LoVo (cell line): Measurements from ENCODE around the gene FRYL.
"Not testable (repeated sequence)": the region's sequence is repeated elsewhere in the genome, so short reads cannot be mapped to it uniquely, and the experiment has no call there.

Source experiments
- DNase-seq: peaks from one replicate; pipeline ENCODE4 v3.0.0-alpha.2; 2016; ENCODE audit warnings: low spot score

Gene FRYL

DNA sequence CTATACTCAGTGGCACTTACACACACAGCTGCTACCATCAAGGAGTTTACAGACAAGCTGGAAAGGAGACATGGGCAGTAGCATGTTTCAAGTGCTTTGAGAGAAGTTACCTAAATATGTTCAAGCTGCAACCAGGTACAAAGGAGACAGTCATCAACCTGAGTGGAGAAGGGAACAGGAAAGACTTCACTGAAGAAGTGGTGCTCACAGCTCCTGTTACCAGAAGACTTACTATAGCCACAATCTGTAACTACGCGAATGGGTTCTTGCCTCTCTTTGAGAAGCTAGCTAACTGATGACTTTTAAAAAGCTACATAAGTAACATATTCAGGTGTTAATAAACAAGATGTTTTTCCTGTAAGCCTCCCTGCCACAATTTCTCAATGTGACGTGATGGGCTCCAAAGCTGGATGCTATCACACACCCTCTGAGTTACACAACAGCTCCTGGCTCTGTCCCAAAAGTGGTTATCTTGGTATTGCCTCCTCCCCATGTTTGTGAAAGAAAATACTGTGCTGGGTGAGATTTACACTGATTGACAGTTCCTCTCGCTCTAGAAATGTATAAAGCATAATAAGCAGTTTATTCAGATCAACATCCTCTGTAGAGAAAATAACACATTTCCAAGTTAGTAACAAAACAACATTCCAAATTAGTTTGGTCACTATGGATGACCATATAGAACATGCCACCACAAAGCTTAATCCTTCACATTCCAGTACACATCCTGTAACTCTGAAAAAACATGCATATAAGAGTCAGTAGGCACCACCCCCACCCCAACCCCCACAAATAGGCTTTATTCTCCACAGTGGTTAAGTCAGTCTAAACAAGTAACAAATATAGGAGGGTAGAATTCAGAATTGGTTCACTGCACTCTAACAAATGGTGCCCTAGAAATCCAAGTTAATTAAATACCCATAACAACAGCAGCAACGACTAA, 81.8 kb downstream of the FRYL start:
- peak; percentile 78 for DNase-seq

DNA sequence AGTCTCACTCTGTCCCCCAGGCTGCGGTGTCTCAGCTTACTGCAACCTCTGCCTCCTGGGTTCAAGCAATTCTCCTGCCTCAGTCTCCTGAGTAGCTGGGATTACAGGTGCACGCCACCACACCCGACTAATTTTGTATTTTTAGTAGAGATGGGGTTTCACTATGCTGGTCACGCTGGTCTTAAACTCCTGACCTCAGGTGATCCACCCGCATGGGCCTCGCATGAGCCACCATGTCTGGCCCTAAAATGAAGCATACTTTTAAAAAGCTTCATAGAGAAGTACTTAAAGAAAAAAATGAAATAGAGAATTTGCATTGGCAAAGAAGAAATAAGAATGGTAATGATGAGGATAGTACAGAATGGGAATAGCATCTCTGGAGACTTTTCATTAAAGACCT, 82.6 kb downstream of the FRYL start:
- not testable (repeated sequence) for DNase-seq

DNA sequence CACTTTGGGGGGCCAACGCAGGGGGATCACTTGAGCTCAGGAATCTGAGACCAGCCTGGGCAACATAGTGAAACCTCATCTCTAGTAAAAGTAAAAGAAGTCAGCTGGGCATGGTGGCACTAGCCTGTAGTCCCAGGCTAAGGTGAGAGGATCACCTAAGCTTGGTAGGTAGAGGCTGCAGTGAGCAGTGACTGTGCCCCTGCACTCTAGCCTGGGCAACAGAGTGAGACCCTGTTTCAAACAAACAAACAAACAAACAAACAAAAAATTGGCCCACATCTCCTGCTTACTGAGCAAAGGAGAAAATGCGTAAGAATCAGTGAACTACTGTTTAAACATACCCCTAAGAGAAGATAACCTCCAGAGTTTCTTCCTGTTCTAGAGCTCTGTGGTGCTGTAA, 85.3 kb downstream of the FRYL start:
- DNase-seq = no peak

GRCh38 chr4:48693856-48694574, 86.1 kb downstream of the FRYL start:
- no peak for DNase-seq

DNA sequence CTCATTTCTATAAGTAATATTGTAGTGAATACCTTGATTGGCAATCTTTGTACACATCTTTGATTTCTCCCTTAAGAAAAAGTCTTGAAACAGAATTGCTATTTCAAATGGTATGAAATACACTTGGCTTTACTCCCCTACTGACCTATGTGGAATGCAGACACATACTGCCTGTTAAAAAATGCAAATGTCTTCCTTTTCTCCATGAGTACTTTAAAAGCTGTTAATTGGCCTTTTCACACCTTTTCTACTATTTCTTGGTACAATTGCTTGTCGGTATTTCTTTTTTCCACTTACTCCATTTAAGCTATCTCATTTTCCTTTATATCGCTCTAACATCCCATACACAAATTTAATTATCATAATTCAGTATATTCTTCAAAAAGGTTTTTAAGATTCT, 87.2 kb downstream of the FRYL start:
- no peak for DNase-seq

DNA sequence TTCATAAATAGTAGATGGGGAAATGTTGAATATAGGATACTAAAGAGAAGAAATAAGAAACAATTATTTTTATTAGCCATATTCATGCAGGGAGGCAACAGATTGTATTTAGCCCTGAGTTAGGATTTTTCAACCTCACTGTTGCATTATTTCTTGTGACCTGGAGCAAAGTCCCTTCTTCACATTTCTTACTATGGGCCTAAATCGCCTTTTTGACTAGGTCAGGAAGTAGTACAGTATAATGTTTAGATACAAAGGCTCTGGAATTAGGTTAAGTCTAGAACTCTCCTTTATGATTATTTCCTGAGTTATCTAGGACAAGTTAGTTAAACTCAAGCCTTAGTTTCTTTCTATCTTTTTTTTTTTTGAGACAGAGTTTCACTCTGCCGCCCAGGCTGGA, 88.0 kb downstream of the FRYL start:
- no peak for DNase-seq

GRCh38 chr4:48688953-48689352, 91.1 kb downstream of the FRYL start:
- DNase-seq = no peak

DNA sequence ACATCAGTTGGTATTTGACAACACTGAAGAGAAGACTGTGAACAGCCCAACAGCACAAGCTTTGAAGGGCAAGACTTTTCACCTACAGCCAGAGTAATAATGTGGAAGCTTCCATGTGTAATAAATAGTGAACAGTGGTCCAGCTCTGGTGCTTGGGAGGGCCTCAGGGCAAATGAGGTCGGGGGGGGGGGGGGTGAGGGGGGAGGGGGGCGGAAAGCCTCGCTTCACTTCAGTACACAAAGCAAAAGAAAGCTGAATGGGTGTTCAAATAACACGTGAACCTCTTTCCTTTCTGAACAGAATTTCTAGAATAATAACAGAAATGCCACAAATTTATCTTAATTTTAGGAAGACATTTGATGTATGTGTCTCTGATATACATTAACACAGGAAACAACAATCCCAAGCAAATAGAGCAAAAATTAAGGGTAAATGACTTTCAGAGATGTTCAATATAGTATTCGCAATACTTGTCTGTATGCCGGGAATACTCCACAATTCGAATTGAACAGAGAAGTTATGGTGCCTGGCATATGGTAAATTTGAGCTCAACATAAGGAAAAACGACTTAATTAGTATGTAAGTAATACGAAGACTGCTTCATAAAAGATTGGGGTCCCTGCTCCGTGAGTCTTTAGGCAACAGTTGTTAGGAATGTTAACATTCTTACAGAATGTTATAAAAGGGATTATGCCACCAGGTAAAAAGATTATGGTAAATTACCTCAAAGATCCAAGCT, 92.6 kb downstream of the FRYL start:
- no peak for DNase-seq

DNA sequence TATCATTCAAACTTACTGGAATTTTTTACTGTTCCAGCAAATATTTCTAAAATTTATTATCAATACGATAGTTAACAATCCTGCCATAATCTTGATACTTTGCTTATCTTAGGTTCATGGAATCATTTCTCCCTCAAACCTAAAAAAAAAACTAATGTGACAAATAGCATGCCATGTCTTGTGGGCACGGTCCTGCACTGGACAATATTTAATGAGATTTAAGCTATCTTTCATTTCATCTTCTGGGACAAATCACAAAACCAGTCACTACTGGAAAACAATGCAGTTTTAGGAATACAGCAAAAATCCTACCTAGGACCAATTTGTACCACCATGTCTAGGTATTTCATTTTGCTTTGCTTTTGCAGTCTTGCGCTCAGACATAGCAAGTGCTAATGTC, 93.7 kb downstream of the FRYL start:
- no peak for DNase-seq

GRCh38 chr4:48683784-48684666, 96.1 kb downstream of the FRYL start:
- no peak for DNase-seq

DNA sequence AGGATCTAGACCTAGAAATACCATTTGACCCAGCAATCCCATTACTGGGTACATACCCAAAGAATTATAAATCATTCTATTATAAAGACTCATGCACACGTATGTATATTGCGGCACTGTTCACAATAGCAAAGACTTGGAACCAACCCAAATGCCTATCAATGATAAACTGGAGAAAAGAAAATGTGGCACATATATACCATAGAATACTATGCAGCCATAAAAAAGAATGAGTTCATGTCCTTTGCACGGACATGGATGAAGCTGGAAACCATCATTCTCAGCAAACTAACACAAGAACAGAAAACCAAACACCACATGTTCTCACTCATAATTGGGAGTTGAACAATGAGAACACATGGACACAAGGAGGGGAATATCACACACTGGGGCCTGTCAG, 97.2 kb downstream of the FRYL start:
- not testable (repeated sequence) for DNase-seq

- DNase-seq = peak; percentile 47
Measured at GRCh38 chr4:48681856-48682255, 98.2 kb downstream of the FRYL start.

DNA sequence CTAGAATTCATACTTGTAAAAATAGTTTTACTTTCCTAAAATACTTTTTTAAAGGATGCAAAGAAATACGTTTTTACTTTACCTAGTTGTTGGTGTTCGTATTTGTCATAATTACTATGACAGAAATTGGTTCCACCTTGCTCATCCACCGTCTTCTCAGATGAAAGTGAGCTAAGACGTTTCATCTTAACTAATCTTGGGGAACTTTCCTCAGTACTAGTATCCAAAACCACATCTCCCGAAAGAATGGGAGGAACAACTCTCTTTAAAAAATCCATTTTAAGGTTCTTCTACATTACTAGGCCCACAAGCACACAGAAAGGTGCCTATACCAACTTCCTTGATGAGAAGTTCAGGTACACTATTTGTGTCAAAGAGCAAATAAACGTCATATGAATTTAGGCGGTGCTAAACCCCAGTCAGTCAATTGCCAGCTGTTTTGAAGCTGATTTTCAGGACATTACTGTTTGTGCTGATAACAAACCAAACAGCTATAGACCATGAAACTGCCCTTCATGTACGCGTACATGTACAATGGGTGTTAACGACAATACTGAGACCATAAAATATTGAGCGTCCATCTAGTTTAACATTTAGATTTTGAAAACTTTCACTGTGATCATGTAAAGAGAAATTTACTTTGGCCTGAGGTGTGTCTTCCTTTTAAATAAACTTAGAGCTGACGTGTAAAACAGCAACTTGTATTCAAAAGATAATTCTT, 99.1 kb downstream of the FRYL start:
- peak; percentile 56 for DNase-seq

- no peak for DNase-seq
Measured at GRCh38 chr4:48673537-48673936, 106.5 kb downstream of the FRYL start.

GRCh38 chr4:48670587-48670986, 109.5 kb downstream of the FRYL start:
- DNase-seq = no peak

DNA sequence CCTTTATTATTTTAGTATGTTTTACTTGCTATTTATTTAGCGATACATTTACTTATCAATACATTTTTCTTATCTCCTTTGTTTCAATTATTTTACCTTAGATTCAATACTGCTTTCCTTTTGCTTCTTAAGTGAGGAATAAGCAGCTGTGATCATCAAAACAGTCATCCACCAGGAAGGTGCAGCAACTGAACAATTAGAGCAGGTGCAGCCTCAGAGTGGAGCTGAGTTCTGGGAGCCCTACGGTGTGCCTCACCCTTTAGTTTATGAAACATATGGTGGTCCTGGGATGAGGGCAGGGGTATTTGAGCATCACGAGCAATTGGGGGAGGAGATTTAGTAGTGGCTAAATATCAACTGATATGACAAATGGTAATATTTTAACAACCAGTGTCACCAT, 111.0 kb downstream of the FRYL start:
- peak; percentile 38 for DNase-seq

DNA sequence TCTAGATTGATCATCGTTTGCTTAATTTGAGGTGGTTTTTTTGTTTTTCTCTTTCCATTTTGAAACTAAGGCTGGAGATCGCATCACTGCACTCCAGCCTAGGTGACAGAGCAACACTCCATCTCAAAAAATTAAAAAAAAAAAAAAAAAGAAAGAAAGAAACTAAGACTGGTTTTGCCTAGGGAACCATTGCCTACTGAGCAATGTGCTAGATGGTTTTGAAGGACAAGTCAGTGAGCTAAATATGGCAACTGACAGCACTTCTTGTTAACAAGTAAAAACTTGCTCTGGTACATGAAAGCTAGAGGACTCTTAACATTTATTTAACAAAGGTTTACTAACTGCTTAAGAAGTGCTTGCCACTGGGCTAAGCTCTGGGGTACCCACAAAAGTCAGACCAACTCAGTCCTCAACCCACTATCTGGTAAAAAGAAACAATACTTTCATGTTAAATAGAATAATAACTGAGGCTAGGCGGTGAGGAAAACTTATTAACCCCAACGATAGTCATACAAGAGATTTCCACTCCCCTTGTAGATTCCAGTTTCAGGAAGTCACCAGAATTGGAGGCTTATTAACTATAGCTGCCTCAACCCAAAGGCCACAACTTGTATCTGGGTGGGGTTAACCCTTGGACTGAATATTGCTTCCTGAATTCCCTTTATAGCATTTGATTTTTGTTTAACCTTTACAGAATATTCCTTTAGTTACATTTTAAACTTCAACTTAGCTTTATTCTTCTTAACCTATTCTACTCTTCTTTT, 111.6 kb downstream of the FRYL start:
- peak; percentile 62 for DNase-seq

- no peak for DNase-seq
Measured at GRCh38 chr4:48667148-48667547, 112.9 kb downstream of the FRYL start.

- peak; percentile 76 for DNase-seq
Measured at GRCh38 chr4:48665555-48666186, 114.4 kb downstream of the FRYL start.

GRCh38 chr4:48664938-48665337, 115.1 kb downstream of the FRYL start:
- DNase-seq = peak; percentile 53
